HG02623 (cell line): ENCODE results near the gene CDC42SE2.

ENCODE experiments used
- ATAC-seq: cut with Tn5 transposase; IDR thresholded peaks from one replicate; pipeline ENCODE4 v1.9.1; 2021; ENCODE audit warnings: moderate library complexity; ENCODE audit not compliant: unreplicated experiment

Gene CDC42SE2

DNA sequence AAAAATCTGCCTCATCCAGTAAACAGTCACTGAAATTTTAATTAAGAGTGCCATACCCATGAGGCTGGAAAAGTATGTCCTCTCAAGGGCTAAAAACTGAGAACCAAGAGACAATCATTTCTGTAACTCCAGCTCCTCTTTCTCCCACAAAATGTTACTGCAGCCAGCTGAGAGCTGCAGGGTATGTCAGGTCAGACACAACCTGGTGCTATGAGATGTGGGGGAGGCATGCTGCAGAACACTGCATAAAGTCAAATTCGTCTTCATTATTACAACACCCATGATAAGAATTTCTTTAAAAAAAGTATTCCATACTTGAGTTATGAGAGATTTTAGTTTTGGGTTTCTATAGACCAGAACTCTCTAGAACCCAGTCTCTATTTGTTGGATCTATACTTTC lies 162.2 kb downstream of the CDC42SE2 start:
- ATAC-seq: no peak

DNA sequence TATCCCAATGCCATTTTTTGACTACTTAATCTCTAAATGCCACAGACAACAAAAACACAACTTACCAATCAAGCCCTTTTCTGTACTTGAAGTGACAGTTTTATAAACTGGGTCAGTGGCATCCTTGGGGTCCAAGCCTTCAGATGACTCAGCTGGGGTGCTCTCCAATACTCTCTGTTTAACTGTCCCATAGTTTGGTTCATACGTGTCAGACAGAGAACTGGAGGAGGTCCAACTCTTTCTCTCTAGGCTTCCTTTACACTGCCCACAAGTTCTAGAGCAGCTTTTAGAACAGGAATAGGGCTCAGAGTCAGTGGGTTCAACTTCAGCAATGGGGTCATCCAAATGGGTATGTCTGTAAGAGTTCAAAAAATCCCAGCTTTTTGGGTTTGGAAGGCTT lies 166.9 kb downstream of the CDC42SE2 start:
- no peak for ATAC-seq

DNA sequence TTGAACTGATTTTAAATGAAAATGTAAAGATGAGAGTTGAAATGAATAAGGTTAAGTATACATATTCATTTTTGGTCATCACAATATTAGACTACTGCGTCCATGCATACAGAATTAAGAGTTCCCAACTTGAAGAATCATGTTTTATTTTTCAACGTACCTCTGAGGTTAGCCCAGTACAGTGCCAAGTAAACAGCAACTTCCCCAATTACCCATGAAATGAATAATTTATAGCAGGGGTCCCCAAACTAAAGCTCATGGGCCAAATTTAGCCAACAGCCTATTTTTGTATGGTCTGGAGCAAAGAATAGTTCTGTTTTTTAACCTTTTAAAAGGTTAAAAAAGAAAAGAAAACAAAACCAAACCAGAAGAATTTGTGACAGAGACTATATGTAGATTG lies 167.9 kb downstream of the CDC42SE2 start:
- ATAC-seq: no peak

DNA sequence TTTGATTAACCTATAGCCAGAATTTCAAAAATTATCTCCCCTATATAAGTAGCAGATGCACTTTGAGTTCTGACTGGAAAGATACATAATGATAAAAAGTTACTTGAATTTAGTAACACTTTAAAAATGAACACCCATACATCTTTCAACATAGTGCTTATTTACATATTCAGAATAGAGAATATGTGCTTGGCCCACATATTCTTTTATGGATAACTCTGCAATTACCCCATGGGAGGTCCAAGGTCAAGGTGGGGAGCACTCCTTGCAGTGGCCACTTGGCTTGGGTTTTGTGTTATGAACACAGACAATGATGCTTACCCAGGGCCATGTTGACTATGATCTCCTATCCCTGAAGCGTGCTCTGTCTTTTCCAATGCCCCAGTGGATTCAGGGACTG lies 169.3 kb downstream of the CDC42SE2 start:
- no peak for ATAC-seq

DNA sequence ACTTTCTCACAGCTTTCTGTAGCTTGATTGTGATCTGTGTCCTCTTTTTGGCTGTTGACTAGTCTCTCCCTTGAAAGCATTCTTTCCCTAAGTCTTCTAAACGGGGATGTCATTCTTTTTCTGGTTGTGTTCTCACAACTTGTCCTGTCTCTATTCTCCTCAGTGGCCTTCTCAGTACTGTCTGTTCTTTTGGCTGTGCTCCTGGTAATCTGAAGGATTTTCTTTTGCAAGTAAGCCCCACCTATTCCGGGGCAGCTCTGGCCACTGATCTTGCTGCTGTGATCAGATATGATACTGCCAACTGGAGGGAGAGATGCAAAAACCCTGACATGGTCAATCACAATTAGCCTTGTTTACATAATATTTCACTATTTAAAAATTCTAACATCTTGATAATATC lies 172.2 kb downstream of the CDC42SE2 start:
- no peak for ATAC-seq

DNA sequence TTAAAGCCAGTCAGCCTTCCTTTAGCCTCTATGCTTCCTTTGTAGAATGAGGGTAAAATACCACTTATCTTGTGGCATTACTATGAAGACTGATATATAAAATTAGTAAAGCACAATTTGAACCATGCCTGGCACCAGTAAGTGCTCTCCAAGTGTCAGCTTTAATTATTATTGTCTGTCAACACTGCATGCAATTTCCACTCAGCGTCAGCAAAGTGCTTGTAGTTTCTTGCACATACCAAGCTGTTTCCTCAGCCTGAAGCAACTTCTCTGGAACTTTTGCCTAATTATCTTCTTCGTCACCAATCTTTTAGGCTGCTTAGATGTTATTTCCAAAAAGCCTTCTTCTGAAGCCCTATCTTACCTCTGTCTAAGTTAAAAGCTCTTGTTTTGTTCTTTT lies 177.3 kb downstream of the CDC42SE2 start:
- ATAC-seq: no peak
